MM.1S (cell line): ENCODE results near the gene CLEC2A.

Experiments used
- CTCF ChIP-seq: fragments of 300-600 bp; sonication (generic); IDR thresholded peaks from 2 replicates; pipeline ENCODE4 v1.5.1; 2016; ENCODE audit warnings: antibody characterized with exemption, low read length, mixed read lengths
- EZH2 ChIP-seq: fragments of 300-600 bp; sonication (generic); optimal IDR thresholded peaks from 2 replicates; pipeline ENCODE3; 2017; ENCODE audit warnings: low read depth, mild to moderate bottlenecking, antibody characterized with exemption, low read length, mixed read lengths

- TF ChIP-seq CTCF (no peak), EZH2 (no peak)
Observed at GRCh38 chr12:9947674-9948073, 15.5 kb upstream of the CLEC2A start.
